HG02852 (cell line): ENCODE results near the gene DGKB.

Experiments
- ATAC-seq: cut with Tn5 transposase; IDR thresholded peaks from one replicate; pipeline ENCODE4 v1.9.1; 2021; ENCODE audit warnings: mild to moderate bottlenecking, moderate library complexity; ENCODE audit not compliant: unreplicated experiment

Gene DGKB

GRCh38 chr7:14600766-14601367 is 301.7 kb downstream of the DGKB start:
- no peak for ATAC-seq

GRCh38 chr7:14598978-14599377 is 303.6 kb downstream of the DGKB start:
- ATAC-seq, result no peak

- no peak for ATAC-seq
Measured at GRCh38 chr7:14596421-14596820, 306.1 kb downstream of the DGKB start.

GRCh38 chr7:14590206-14590605 is 312.3 kb downstream of the DGKB start:
- ATAC-seq, result no peak

- ATAC-seq, result no peak
Measured at GRCh38 chr7:14585232-14585631, 317.3 kb downstream of the DGKB start.

- no peak for ATAC-seq
Measured at GRCh38 chr7:14583518-14583917, 319.0 kb downstream of the DGKB start.

- no peak for ATAC-seq
Measured at GRCh38 chr7:14582010-14582409, 320.5 kb downstream of the DGKB start.

GRCh38 chr7:14579971-14580370 is 322.6 kb downstream of the DGKB start:
- ATAC-seq, result no peak

GRCh38 chr7:14576578-14576977 is 326.0 kb downstream of the DGKB start:
- ATAC-seq, result no peak

GRCh38 chr7:14570750-14571607 is 331.6 kb downstream of the DGKB start:
- ATAC-seq, result no peak

- ATAC-seq, result no peak
Measured at GRCh38 chr7:14552060-14552459, 350.5 kb downstream of the DGKB start.

GRCh38 chr7:14551310-14551709 is 351.2 kb downstream of the DGKB start:
- ATAC-seq, result no peak

- no peak for ATAC-seq
Measured at GRCh38 chr7:14542624-14543023, 359.9 kb downstream of the DGKB start.

GRCh38 chr7:14521183-14521582 is 381.4 kb downstream of the DGKB start:
- ATAC-seq, result no peak

- no peak for ATAC-seq
Measured at GRCh38 chr7:14510268-14510667, 392.3 kb downstream of the DGKB start.

GRCh38 chr7:14507617-14508016 is 394.9 kb downstream of the DGKB start:
- ATAC-seq, result no peak

GRCh38 chr7:14505906-14506305 is 396.6 kb downstream of the DGKB start:
- ATAC-seq, result no peak

GRCh38 chr7:14504134-14504533 is 398.4 kb downstream of the DGKB start:
- no peak for ATAC-seq

GRCh38 chr7:14503623-14504022 is 398.9 kb downstream of the DGKB start:
- ATAC-seq, result no peak

- ATAC-seq, result no peak
Measured at GRCh38 chr7:14501436-14501835, 401.1 kb downstream of the DGKB start.

GRCh38 chr7:14497390-14497789 is 405.2 kb downstream of the DGKB start:
- ATAC-seq, result no peak

GRCh38 chr7:14495633-14496032 is 406.9 kb downstream of the DGKB start:
- no peak for ATAC-seq
